Measurements from ENCODE around the gene C16orf89.

DNA sequence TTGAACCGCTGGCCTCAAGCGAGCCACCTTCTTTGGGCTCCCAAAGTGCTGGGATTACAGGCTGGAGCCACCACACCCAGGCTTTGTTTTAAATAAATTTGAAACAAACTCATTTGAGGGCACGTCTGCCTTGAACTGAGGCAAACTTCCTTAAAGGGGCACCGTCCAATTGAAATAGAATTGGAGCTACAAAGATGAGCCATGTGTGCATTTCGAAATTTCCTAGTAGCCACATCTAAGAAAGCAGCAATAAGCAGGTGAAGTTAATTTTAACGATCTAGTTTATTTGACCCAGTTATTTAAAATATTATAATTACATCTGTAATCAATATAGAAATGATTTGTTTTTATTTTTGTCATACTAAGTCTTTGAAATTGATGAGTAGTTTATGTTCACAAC is 755 bp upstream of the C16orf89 start:
- TF ChIP-seq, protein P1, sequence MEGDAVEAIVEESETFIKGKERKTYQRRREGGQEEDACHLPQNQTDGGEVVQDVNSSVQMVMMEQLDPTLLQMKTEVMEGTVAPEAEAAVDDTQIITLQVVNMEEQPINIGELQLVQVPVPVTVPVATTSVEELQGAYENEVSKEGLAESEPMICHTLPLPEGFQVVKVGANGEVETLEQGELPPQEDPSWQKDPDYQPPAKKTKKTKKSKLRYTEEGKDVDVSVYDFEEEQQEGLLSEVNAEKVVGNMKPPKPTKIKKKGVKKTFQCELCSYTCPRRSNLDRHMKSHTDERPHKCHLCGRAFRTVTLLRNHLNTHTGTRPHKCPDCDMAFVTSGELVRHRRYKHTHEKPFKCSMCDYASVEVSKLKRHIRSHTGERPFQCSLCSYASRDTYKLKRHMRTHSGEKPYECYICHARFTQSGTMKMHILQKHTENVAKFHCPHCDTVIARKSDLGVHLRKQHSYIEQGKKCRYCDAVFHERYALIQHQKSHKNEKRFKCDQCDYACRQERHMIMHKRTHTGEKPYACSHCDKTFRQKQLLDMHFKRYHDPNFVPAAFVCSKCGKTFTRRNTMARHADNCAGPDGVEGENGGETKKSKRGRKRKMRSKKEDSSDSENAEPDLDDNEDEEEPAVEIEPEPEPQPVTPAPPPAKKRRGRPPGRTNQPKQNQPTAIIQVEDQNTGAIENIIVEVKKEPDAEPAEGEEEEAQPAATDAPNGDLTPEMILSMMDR (conservative IDR thresholded peaks at IDR 0.05) = no peak
- TF ChIP-seq EZH2 (IDR thresholded peaks at IDR 0.05; ENCODE audit: low read depth) = no peak

All from PC-9 (cell line).